Neuronal stem cell (in vitro differentiated cells): ENCODE data around the gene DELE1.

Source experiments
- DNase-seq: peaks from one replicate; pipeline ENCODE4 v3.0.0-alpha.2; 2013; ENCODE audit warnings: low spot score
- H2AFZ ChIP-seq: one replicate; pipeline ENCODE4 v1.6.1; 2013; ENCODE audit warnings: mild to moderate bottlenecking, low read length, inconsistent platforms
- H2AK5ac ChIP-seq: 2 replicates; pipeline ENCODE4 v1.6.1; 2013; ENCODE audit warnings: low read depth, mild to moderate bottlenecking, inconsistent platforms, low read length, moderate library complexity, mixed read lengths
- H2BK120ac ChIP-seq: 2 replicates; pipeline ENCODE4 v1.6.1; 2013; ENCODE audit warnings: low read depth, mild to moderate bottlenecking, inconsistent platforms, low read length, moderate library complexity, mixed read lengths
- H2BK12ac ChIP-seq: one replicate; pipeline ENCODE4 v1.6.1; 2013; ENCODE audit warnings: low read length, inconsistent platforms
- H2BK15ac ChIP-seq: 2 replicates; pipeline ENCODE4 v1.6.1; 2013; ENCODE audit warnings: mild to moderate bottlenecking, low read length, inconsistent platforms, mixed read lengths
- H2BK5ac ChIP-seq: one replicate; pipeline ENCODE4 v1.6.1; 2013; ENCODE audit warnings: inconsistent platforms, mild to moderate bottlenecking, low read length, moderate library complexity
- H3K14ac ChIP-seq: one replicate; pipeline ENCODE4 v1.6.1; 2013; ENCODE audit warnings: low read length, inconsistent platforms
- H3K18ac ChIP-seq: 2 replicates; pipeline ENCODE4 v1.6.1; 2013; ENCODE audit warnings: low read length, inconsistent platforms
- H3K23ac ChIP-seq: 2 replicates; pipeline ENCODE4 v1.6.1; 2013; ENCODE audit warnings: low read depth, mild to moderate bottlenecking, mixed read lengths, low read length, inconsistent platforms; ENCODE audit not compliant: poor library complexity
- H3K27ac ChIP-seq: replicated peaks from 3 replicates; pipeline ENCODE4 v1.5.1; 2013; ENCODE audit warnings: low read length, inconsistent platforms
- H3K27me3 ChIP-seq, 3 experiments: 2 replicates each; pipeline ENCODE4 v1.6.1; 2013; ENCODE audit warnings: low read length in 3 of 3, mild to moderate bottlenecking in 2 of 3, inconsistent platforms in 1 of 3, low read depth in 1 of 3, mixed read lengths in 1 of 3, moderate library complexity in 1 of 3; ENCODE audit not compliant: control insufficient read depth in 3 of 3, insufficient read depth in 3 of 3
- H3K36me3 ChIP-seq, 2 donors: replicated peaks in 1 of 2; 2 replicates each; pipeline ENCODE4 v1.6.1; 2013; ENCODE audit warnings: low read length in 2 of 2; ENCODE audit not compliant: control insufficient read depth in 2 of 2, insufficient read depth in 2 of 2
- H3K4ac ChIP-seq: 2 replicates; pipeline ENCODE4 v1.6.1; 2013; ENCODE audit warnings: inconsistent platforms, mild to moderate bottlenecking, low read length, moderate library complexity
- H3K4me1 ChIP-seq, 2 donors: 1 replicate in 1 of 2; 2 replicates in 1 of 2; pipeline ENCODE4 v1.6.1; 2013; ENCODE audit warnings: low read length in 2 of 2, low read depth in 1 of 2; ENCODE audit not compliant: control insufficient read depth in 2 of 2, insufficient read depth in 1 of 2
- H3K4me2 ChIP-seq: one replicate; pipeline ENCODE4 v1.6.1; 2013; ENCODE audit warnings: mild to moderate bottlenecking, low read length, inconsistent platforms; ENCODE audit not compliant: insufficient read depth, poor library complexity, severe bottlenecking
- H3K4me3 ChIP-seq, 2 donors: 2 replicates each; pipeline ENCODE4 v1.5.1; 2013; ENCODE audit warnings: low read length in 2 of 2, mild to moderate bottlenecking in 2 of 2, inconsistent platforms in 1 of 2, moderate library complexity in 1 of 2
- H3K79me1 ChIP-seq: one replicate; pipeline ENCODE4 v1.6.1; 2013; ENCODE audit warnings: low read depth, mild to moderate bottlenecking, inconsistent platforms, low read length, moderate library complexity
- H3K9ac ChIP-seq: one replicate; pipeline ENCODE4 v1.6.1; 2013; ENCODE audit warnings: mild to moderate bottlenecking, low read depth, low read length, inconsistent platforms; ENCODE audit not compliant: poor library complexity
- H3K9me3 ChIP-seq, 2 donors: replicated peaks in 1 of 2; 2 replicates each; pipeline versions ENCODE3 to v1.6.1; 2013; ENCODE audit warnings: low read length in 2 of 2, mild to moderate bottlenecking in 2 of 2, inconsistent platforms in 1 of 2, low read depth in 1 of 2, mixed read lengths in 1 of 2, moderate library complexity in 1 of 2; ENCODE audit not compliant: control insufficient read depth in 2 of 2, insufficient read depth in 1 of 2
- H4K8ac ChIP-seq: one replicate; pipeline ENCODE4 v1.6.1; 2013; ENCODE audit warnings: low read depth, mild to moderate bottlenecking, inconsistent platforms, low read length, moderate library complexity
- H4K91ac ChIP-seq: one replicate; pipeline ENCODE4 v1.6.1; 2013; ENCODE audit warnings: low read length, low read depth, mild to moderate bottlenecking, inconsistent platforms; ENCODE audit not compliant: poor library complexity
- WGBS, 2 donors: extraction: QIAGEN DNeasy Blood & Tissue Kit; methylation state at CpG; one replicate each; pipeline ENCODE4 v1.1.7; 2013; ENCODE audit warnings: missing lambda C conversion rate in 2 of 2, mixed read lengths in 1 of 2; ENCODE audit not compliant: insufficient read length in 2 of 2, insufficient replicate concordance in 1 of 2; ENCODE audit errors: extremely low coverage in 2 of 2; 5-methylcytosine and 5-hydroxymethylcytosine counted together

Gene DELE1

GRCh38 chr5:141950207-141951005 lies 26.7 kb downstream of the DELE1 start:
- H2BK15ac ChIP-seq = no peak overlapping the region
- H3K14ac ChIP-seq = no peak overlapping the region
- WGBS, 2 donors = no CpG with 5 or more reads among the region's 3 CpGs
- H3K27ac ChIP-seq = no peak overlapping the region
- no peak overlapping the region for H3K4me2 ChIP-seq
- H4K91ac ChIP-seq = no peak overlapping the region
- H3K9ac ChIP-seq = no peak overlapping the region
- H3K36me3 ChIP-seq = no peaks in the 10 kb centered on the region
- H2BK12ac ChIP-seq = no peak overlapping the region
- no peaks in the 10 kb centered on the region for H3K9me3 ChIP-seq
- H2AFZ ChIP-seq = no peak overlapping the region
- no peaks in the 10 kb centered on the region for H3K79me1 ChIP-seq
- H3K4me3 ChIP-seq = no peak overlapping the region
- H3K4me1 ChIP-seq = peaks cover 5 to 6% of the 10 kb centered on the region in 2 donors
- H3K23ac ChIP-seq = no peak overlapping the region
- H3K18ac ChIP-seq = no peak overlapping the region
- DNase-seq = no peak
- H2BK120ac ChIP-seq = no peak overlapping the region
- H3K4ac ChIP-seq = no peak overlapping the region
- no peak overlapping the region for H2BK5ac ChIP-seq
- H3K27me3 ChIP-seq = no peaks in the 10 kb centered on the region
- no peak overlapping the region for H4K8ac ChIP-seq
- H2AK5ac ChIP-seq = no peak overlapping the region

- H2BK120ac ChIP-seq = no peak overlapping the region
- no peaks in the 10 kb centered on the region for H3K27me3 ChIP-seq
- peaks cover 0 to 2% of the 10 kb centered on the region in 2 donors for H3K4me1 ChIP-seq
- no peak overlapping the region for H3K9ac ChIP-seq
- no peak overlapping the region for H3K4ac ChIP-seq
- no peaks in the 10 kb centered on the region for H3K9me3 ChIP-seq
- H3K79me1 ChIP-seq = no peaks in the 10 kb centered on the region
- WGBS, 2 donors = no CpG with 5 or more reads among the region's 9 CpGs
- no peak overlapping the region for H3K14ac ChIP-seq
- H3K4me2 ChIP-seq = no peak overlapping the region
- no peak overlapping the region for H2BK5ac ChIP-seq
- H3K23ac ChIP-seq = no peak overlapping the region
- no peak overlapping the region for H3K4me3 ChIP-seq
- no peak overlapping the region for H2AK5ac ChIP-seq
- H4K91ac ChIP-seq = no peak overlapping the region
- H3K36me3 ChIP-seq = no peaks in the 10 kb centered on the region
- H4K8ac ChIP-seq = no peak overlapping the region
- no peak overlapping the region for H2BK15ac ChIP-seq
- DNase-seq = no peak
- H2AFZ ChIP-seq = no peak overlapping the region
- no peak overlapping the region for H3K18ac ChIP-seq
- H2BK12ac ChIP-seq = no peak overlapping the region
- no peak overlapping the region for H3K27ac ChIP-seq
Measured at GRCh38 chr5:141951332-141951781, 27.7 kb downstream of the DELE1 start.

DNA sequence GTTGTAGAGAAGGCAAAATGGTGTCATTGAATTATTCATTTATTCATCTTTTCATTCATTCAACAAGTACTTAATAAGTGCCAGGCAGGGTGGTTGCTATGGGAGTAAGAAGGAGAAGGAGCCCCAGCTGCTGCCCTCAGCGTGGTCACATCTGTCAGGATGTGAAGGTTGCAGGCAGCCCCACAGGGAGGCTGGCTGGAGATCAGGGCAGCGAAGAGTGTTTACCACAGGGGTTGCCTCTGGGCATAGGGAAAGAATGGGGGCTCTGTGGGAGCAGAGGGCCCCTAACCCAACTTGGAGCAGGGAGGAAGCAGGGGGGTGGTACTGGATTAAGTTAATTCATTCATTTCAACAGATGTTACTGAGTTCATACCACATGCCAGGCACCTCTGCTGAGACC lies 28.3 kb downstream of the DELE1 start:
- H3K27ac ChIP-seq = no peak overlapping the region
- H2BK120ac ChIP-seq = no peak overlapping the region
- no CpG with 5 or more reads among the region's 2 CpGs for WGBS, 2 donors
- no peak overlapping the region for H2BK5ac ChIP-seq
- no peaks in the 10 kb centered on the region for H3K27me3 ChIP-seq
- H3K4ac ChIP-seq = no peak overlapping the region
- no peak overlapping the region for H2BK12ac ChIP-seq
- no peak overlapping the region for H3K9ac ChIP-seq
- H3K4me1 ChIP-seq = peaks cover 0 to 2% of the 10 kb centered on the region in 2 donors
- H3K36me3 ChIP-seq = no peaks in the 10 kb centered on the region
- H3K79me1 ChIP-seq = no peaks in the 10 kb centered on the region
- no peaks in the 10 kb centered on the region for H3K9me3 ChIP-seq
- no peak overlapping the region for H2BK15ac ChIP-seq
- H4K8ac ChIP-seq = no peak overlapping the region
- no peak overlapping the region for H2AFZ ChIP-seq
- no peak overlapping the region for H3K4me3 ChIP-seq
- H3K23ac ChIP-seq = no peak overlapping the region
- H3K18ac ChIP-seq = no peak overlapping the region
- H3K14ac ChIP-seq = no peak overlapping the region
- no peak overlapping the region for H2AK5ac ChIP-seq
- no peak for DNase-seq
- no peak overlapping the region for H4K91ac ChIP-seq
- H3K4me2 ChIP-seq = no peak overlapping the region

DNA sequence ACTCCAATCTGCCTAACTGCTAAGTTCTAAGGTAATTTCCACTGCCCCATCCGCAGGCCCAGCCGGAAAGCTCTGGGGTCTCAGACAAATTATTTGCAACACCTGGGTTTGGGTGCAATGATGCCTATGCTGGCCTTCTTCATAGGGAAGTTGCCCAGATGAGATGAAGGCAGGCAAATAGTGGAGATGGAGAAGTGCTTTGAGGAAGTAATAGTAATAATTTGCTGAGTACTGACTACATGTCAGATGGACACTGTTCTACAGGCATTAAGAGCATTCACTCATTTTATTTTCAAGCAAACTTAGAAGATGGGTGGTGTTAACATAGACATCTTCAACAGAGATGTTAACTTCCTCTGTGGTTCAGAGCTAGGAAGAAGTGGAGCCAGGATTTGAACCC lies 30.5 kb downstream of the DELE1 start:
- no peak overlapping the region for H3K18ac ChIP-seq
- H3K27ac ChIP-seq = no peak overlapping the region
- H2AFZ ChIP-seq = no peak overlapping the region
- no peak overlapping the region for H2BK12ac ChIP-seq
- no peak overlapping the region for H2BK15ac ChIP-seq
- no peak overlapping the region for H2BK120ac ChIP-seq
- H4K8ac ChIP-seq = no peak overlapping the region
- no CpG with 5 or more reads among the region's 2 CpGs for WGBS, 2 donors
- no peaks in the 10 kb centered on the region for H3K79me1 ChIP-seq
- H3K9me3 ChIP-seq = no peaks in the 10 kb centered on the region
- H3K4me1 ChIP-seq = peaks cover 0 to 11% of the 10 kb centered on the region in 2 donors
- no peak overlapping the region for H2BK5ac ChIP-seq
- H3K23ac ChIP-seq = no peak overlapping the region
- no peak overlapping the region for H3K14ac ChIP-seq
- no peak for DNase-seq
- no peak overlapping the region for H3K9ac ChIP-seq
- no peak overlapping the region for H3K4me3 ChIP-seq
- H3K27me3 ChIP-seq = no peaks in the 10 kb centered on the region
- no peaks in the 10 kb centered on the region for H3K36me3 ChIP-seq
- H3K4ac ChIP-seq = no peak overlapping the region
- H4K91ac ChIP-seq = no peak overlapping the region
- no peak overlapping the region for H2AK5ac ChIP-seq
- H3K4me2 ChIP-seq = no peak overlapping the region
